Muscle layer of colon (tissue), 2 donors: Measurements from ENCODE around the gene UBQLN1.

Source experiments
- H3K27ac ChIP-seq: one replicate; pipeline ENCODE4 v1.7.0; 2013; ENCODE audit warnings: low read depth, mild to moderate bottlenecking, low read length, moderate library complexity
- H3K27me3 ChIP-seq, 2 donors: one replicate each; pipeline ENCODE4 v1.7.0; 2013; ENCODE audit warnings: low read length in 2 of 2, mild to moderate bottlenecking in 2 of 2; ENCODE audit not compliant: insufficient read depth in 2 of 2, control insufficient read depth in 1 of 2
- H3K36me3 ChIP-seq: one replicate; pipeline ENCODE4 v1.7.0; 2013; ENCODE audit warnings: mild to moderate bottlenecking, low read length; ENCODE audit not compliant: insufficient read depth
- H3K4me1 ChIP-seq: one replicate; pipeline ENCODE4 v1.7.0; 2013; ENCODE audit warnings: mild to moderate bottlenecking, low read length; ENCODE audit not compliant: insufficient read depth
- H3K4me3 ChIP-seq, 2 donors: one replicate each; pipeline ENCODE4 v1.7.0; 2013; ENCODE audit warnings: low read length in 2 of 2, low read depth in 1 of 2, mild to moderate bottlenecking in 1 of 2, moderate library complexity in 1 of 2
- H3K9ac ChIP-seq: one replicate; pipeline ENCODE4 v1.7.0; 2013; ENCODE audit warnings: low read length
- H3K9me3 ChIP-seq: one replicate; pipeline ENCODE4 v1.7.0; 2013; ENCODE audit warnings: mild to moderate bottlenecking, low read length
- donor health status: abdominal sarcoma.
- donor health status: Adenocarcinoma of cecum.

UBQLN1 gene

GRCh38 chr9:83652433-83652832 lies 55.3 kb downstream of the UBQLN1 start:
- Histone ChIP-seq H3K36me3 (peaks cover 40% of the 10 kb centered on the region), H3K27ac (no peak overlapping the region), H3K4me3 (no peak overlapping the region), H3K4me1 (no peaks in the 10 kb centered on the region), H3K27me3 (no peaks in the 10 kb centered on the region), H3K9me3 (no peaks in the 10 kb centered on the region), H3K9ac (no peak overlapping the region)

- Histone ChIP-seq H3K4me1 (no peaks in the 10 kb centered on the region), H3K9ac (no peak overlapping the region), H3K27me3 (no peaks in the 10 kb centered on the region), H3K36me3 (peaks cover 35% of the 10 kb centered on the region), H3K27ac (no peak overlapping the region), H3K4me3 (no peak overlapping the region), H3K9me3 (no peaks in the 10 kb centered on the region)
These were observed 56.2 kb downstream of the UBQLN1 start for GRCh38 chr9:83651558-83651957.

- H3K27ac ChIP-seq: no peak overlapping the region
- H3K4me1 ChIP-seq: no peaks in the 10 kb centered on the region
- H3K36me3 ChIP-seq: peaks cover 24% of the 10 kb centered on the region
- H3K9ac ChIP-seq: no peak overlapping the region
- H3K9me3 ChIP-seq: no peaks in the 10 kb centered on the region
- no peak overlapping the region for H3K4me3 ChIP-seq
- H3K27me3 ChIP-seq: no peaks in the 10 kb centered on the region
These were observed 58.2 kb downstream of the UBQLN1 start for GRCh38 chr9:83649515-83649914.

- Histone ChIP-seq H3K4me1 (no peaks in the 10 kb centered on the region), H3K9me3 (no peaks in the 10 kb centered on the region), H3K27ac (no peak overlapping the region), H3K36me3 (peaks cover 20% of the 10 kb centered on the region), H3K9ac (no peak overlapping the region), H3K4me3 (no peak overlapping the region), H3K27me3 (no peaks in the 10 kb centered on the region)
These were observed 58.7 kb downstream of the UBQLN1 start for GRCh38 chr9:83649080-83649479.

- H3K36me3 ChIP-seq: peaks cover 13% of the 10 kb centered on the region
- H3K4me3 ChIP-seq: no peak overlapping the region
- H3K27ac ChIP-seq: no peak overlapping the region
- H3K9ac ChIP-seq: no peak overlapping the region
- no peaks in the 10 kb centered on the region for H3K4me1 ChIP-seq
- H3K9me3 ChIP-seq: no peaks in the 10 kb centered on the region
- H3K27me3 ChIP-seq: no peaks in the 10 kb centered on the region
These were observed 61.1 kb downstream of the UBQLN1 start for GRCh38 chr9:83646500-83647239.

- no peaks in the 10 kb centered on the region for H3K4me1 ChIP-seq
- no peaks in the 10 kb centered on the region for H3K36me3 ChIP-seq
- no peak overlapping the region for H3K4me3 ChIP-seq
- H3K9me3 ChIP-seq: no peaks in the 10 kb centered on the region
- H3K9ac ChIP-seq: no peak overlapping the region
- no peak overlapping the region for H3K27ac ChIP-seq
- H3K27me3 ChIP-seq: no peaks in the 10 kb centered on the region
These were observed 65.0 kb downstream of the UBQLN1 start for GRCh38 chr9:83642793-83643192.

- Histone ChIP-seq H3K9me3 (no peaks in the 10 kb centered on the region), H3K36me3 (no peaks in the 10 kb centered on the region), H3K4me3 (no peak overlapping the region), H3K27ac (no peak overlapping the region), H3K4me1 (no peaks in the 10 kb centered on the region), H3K27me3 (no peaks in the 10 kb centered on the region), H3K9ac (no peak overlapping the region)
These were observed 68.5 kb downstream of the UBQLN1 start for GRCh38 chr9:83639266-83639665.

GRCh38 chr9:83637389-83637788 lies 70.4 kb downstream of the UBQLN1 start:
- no peaks in the 10 kb centered on the region for H3K9me3 ChIP-seq
- H3K27me3 ChIP-seq: no peaks in the 10 kb centered on the region
- H3K36me3 ChIP-seq: no peaks in the 10 kb centered on the region
- H3K9ac ChIP-seq: no peak overlapping the region
- no peaks in the 10 kb centered on the region for H3K4me1 ChIP-seq
- no peak overlapping the region for H3K27ac ChIP-seq
- H3K4me3 ChIP-seq: no peak overlapping the region

GRCh38 chr9:83636813-83637212 lies 70.9 kb downstream of the UBQLN1 start:
- H3K9ac ChIP-seq: no peak overlapping the region
- no peak overlapping the region for H3K4me3 ChIP-seq
- no peaks in the 10 kb centered on the region for H3K9me3 ChIP-seq
- H3K36me3 ChIP-seq: no peaks in the 10 kb centered on the region
- H3K4me1 ChIP-seq: no peaks in the 10 kb centered on the region
- no peak overlapping the region for H3K27ac ChIP-seq
- no peaks in the 10 kb centered on the region for H3K27me3 ChIP-seq

- H3K4me3 ChIP-seq: no peak overlapping the region
- no peaks in the 10 kb centered on the region for H3K4me1 ChIP-seq
- no peak overlapping the region for H3K27ac ChIP-seq
- no peaks in the 10 kb centered on the region for H3K9me3 ChIP-seq
- H3K9ac ChIP-seq: no peak overlapping the region
- H3K27me3 ChIP-seq: no peaks in the 10 kb centered on the region
- H3K36me3 ChIP-seq: no peaks in the 10 kb centered on the region
These were observed 74.1 kb downstream of the UBQLN1 start for GRCh38 chr9:83633676-83634075.

GRCh38 chr9:83633255-83633654 lies 74.5 kb downstream of the UBQLN1 start:
- no peaks in the 10 kb centered on the region for H3K9me3 ChIP-seq
- no peaks in the 10 kb centered on the region for H3K4me1 ChIP-seq
- H3K36me3 ChIP-seq: no peaks in the 10 kb centered on the region
- H3K4me3 ChIP-seq: no peak overlapping the region
- no peak overlapping the region for H3K27ac ChIP-seq
- no peaks in the 10 kb centered on the region for H3K27me3 ChIP-seq
- no peak overlapping the region for H3K9ac ChIP-seq

GRCh38 chr9:83630938-83631457 lies 76.8 kb downstream of the UBQLN1 start:
- no peaks in the 10 kb centered on the region for H3K27me3 ChIP-seq
- H3K9me3 ChIP-seq: no peaks in the 10 kb centered on the region
- H3K9ac ChIP-seq: no peak overlapping the region
- no peaks in the 10 kb centered on the region for H3K36me3 ChIP-seq
- H3K4me3 ChIP-seq: no peak overlapping the region
- no peak overlapping the region for H3K27ac ChIP-seq
- H3K4me1 ChIP-seq: no peaks in the 10 kb centered on the region
